ENCODE results near the gene ARMC3.

DNA sequence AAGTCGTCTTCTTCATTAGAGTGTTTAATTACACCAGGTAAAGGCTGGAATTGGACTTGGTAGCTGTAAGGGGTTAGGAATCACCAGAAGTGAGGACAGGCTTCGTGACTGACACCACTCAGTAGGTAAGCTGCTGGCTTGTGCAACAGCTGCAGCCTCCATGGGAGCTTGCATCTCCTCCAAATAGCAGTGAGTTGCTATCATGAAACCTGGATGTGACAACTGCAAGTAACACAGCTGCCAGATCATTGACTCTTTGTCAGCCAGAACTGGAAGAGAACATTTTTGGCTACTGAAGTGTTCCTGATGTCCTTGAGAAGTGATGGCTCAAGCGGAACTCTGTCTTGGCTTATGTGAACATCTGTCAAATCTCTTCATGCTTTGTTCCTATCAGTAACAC, 103.5 kb downstream of the ARMC3 start:
- TF ChIP-seq STAT1 (IDR thresholded peaks at IDR 0.05; ENCODE audit: unreplicated experiment), result no peak
- TF ChIP-seq, protein P1, sequence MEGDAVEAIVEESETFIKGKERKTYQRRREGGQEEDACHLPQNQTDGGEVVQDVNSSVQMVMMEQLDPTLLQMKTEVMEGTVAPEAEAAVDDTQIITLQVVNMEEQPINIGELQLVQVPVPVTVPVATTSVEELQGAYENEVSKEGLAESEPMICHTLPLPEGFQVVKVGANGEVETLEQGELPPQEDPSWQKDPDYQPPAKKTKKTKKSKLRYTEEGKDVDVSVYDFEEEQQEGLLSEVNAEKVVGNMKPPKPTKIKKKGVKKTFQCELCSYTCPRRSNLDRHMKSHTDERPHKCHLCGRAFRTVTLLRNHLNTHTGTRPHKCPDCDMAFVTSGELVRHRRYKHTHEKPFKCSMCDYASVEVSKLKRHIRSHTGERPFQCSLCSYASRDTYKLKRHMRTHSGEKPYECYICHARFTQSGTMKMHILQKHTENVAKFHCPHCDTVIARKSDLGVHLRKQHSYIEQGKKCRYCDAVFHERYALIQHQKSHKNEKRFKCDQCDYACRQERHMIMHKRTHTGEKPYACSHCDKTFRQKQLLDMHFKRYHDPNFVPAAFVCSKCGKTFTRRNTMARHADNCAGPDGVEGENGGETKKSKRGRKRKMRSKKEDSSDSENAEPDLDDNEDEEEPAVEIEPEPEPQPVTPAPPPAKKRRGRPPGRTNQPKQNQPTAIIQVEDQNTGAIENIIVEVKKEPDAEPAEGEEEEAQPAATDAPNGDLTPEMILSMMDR (conservative IDR thresholded peaks at IDR 0.05; ENCODE audit: low read depth in 2 of 2), result no peak
- no peak for TF ChIP-seq EZH2 (IDR thresholded peaks at IDR 0.05; ENCODE audit: low read depth, unreplicated experiment)
- TF ChIP-seq POLR2AphosphoS5 (IDR thresholded peaks at IDR 0.05; ENCODE audit: low read depth), result no peak
- TF ChIP-seq, protein P2, sequence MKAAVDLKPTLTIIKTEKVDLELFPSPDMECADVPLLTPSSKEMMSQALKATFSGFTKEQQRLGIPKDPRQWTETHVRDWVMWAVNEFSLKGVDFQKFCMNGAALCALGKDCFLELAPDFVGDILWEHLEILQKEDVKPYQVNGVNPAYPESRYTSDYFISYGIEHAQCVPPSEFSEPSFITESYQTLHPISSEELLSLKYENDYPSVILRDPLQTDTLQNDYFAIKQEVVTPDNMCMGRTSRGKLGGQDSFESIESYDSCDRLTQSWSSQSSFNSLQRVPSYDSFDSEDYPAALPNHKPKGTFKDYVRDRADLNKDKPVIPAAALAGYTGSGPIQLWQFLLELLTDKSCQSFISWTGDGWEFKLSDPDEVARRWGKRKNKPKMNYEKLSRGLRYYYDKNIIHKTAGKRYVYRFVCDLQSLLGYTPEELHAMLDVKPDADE (IDR thresholded peaks at IDR 0.05), result no peak
- no peak for TF ChIP-seq NANOG (IDR thresholded peaks at IDR 0.05; ENCODE audit: borderline replicate concordance)
- TF ChIP-seq EZH2phosphoT487 (IDR thresholded peaks at IDR 0.05; ENCODE audit: unreplicated experiment), result no peak
- TF ChIP-seq CREB1 (CRISPR knock-in tag; IDR thresholded peaks at IDR 0.05; ENCODE audit: low read depth), result no peak
- TF ChIP-seq, protein P3, sequence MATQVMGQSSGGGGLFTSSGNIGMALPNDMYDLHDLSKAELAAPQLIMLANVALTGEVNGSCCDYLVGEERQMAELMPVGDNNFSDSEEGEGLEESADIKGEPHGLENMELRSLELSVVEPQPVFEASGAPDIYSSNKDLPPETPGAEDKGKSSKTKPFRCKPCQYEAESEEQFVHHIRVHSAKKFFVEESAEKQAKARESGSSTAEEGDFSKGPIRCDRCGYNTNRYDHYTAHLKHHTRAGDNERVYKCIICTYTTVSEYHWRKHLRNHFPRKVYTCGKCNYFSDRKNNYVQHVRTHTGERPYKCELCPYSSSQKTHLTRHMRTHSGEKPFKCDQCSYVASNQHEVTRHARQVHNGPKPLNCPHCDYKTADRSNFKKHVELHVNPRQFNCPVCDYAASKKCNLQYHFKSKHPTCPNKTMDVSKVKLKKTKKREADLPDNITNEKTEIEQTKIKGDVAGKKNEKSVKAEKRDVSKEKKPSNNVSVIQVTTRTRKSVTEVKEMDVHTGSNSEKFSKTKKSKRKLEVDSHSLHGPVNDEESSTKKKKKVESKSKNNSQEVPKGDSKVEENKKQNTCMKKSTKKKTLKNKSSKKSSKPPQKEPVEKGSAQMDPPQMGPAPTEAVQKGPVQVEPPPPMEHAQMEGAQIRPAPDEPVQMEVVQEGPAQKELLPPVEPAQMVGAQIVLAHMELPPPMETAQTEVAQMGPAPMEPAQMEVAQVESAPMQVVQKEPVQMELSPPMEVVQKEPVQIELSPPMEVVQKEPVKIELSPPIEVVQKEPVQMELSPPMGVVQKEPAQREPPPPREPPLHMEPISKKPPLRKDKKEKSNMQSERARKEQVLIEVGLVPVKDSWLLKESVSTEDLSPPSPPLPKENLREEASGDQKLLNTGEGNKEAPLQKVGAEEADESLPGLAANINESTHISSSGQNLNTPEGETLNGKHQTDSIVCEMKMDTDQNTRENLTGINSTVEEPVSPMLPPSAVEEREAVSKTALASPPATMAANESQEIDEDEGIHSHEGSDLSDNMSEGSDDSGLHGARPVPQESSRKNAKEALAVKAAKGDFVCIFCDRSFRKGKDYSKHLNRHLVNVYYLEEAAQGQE (IDR thresholded peaks at IDR 0.05; ENCODE audit: unreplicated experiment), result no peak
- no peak for TF ChIP-seq JUNB (IDR thresholded peaks at IDR 0.05; ENCODE audit: unreplicated experiment)
- TF ChIP-seq ZNF114 (CRISPR knock-in tag; IDR thresholded peaks at IDR 0.05), result no peak
- TF ChIP-seq ZNF331 (CRISPR knock-in tag; IDR thresholded peaks at IDR 0.05; ENCODE audit: low read depth), result no peak
- TF ChIP-seq, protein P4, sequence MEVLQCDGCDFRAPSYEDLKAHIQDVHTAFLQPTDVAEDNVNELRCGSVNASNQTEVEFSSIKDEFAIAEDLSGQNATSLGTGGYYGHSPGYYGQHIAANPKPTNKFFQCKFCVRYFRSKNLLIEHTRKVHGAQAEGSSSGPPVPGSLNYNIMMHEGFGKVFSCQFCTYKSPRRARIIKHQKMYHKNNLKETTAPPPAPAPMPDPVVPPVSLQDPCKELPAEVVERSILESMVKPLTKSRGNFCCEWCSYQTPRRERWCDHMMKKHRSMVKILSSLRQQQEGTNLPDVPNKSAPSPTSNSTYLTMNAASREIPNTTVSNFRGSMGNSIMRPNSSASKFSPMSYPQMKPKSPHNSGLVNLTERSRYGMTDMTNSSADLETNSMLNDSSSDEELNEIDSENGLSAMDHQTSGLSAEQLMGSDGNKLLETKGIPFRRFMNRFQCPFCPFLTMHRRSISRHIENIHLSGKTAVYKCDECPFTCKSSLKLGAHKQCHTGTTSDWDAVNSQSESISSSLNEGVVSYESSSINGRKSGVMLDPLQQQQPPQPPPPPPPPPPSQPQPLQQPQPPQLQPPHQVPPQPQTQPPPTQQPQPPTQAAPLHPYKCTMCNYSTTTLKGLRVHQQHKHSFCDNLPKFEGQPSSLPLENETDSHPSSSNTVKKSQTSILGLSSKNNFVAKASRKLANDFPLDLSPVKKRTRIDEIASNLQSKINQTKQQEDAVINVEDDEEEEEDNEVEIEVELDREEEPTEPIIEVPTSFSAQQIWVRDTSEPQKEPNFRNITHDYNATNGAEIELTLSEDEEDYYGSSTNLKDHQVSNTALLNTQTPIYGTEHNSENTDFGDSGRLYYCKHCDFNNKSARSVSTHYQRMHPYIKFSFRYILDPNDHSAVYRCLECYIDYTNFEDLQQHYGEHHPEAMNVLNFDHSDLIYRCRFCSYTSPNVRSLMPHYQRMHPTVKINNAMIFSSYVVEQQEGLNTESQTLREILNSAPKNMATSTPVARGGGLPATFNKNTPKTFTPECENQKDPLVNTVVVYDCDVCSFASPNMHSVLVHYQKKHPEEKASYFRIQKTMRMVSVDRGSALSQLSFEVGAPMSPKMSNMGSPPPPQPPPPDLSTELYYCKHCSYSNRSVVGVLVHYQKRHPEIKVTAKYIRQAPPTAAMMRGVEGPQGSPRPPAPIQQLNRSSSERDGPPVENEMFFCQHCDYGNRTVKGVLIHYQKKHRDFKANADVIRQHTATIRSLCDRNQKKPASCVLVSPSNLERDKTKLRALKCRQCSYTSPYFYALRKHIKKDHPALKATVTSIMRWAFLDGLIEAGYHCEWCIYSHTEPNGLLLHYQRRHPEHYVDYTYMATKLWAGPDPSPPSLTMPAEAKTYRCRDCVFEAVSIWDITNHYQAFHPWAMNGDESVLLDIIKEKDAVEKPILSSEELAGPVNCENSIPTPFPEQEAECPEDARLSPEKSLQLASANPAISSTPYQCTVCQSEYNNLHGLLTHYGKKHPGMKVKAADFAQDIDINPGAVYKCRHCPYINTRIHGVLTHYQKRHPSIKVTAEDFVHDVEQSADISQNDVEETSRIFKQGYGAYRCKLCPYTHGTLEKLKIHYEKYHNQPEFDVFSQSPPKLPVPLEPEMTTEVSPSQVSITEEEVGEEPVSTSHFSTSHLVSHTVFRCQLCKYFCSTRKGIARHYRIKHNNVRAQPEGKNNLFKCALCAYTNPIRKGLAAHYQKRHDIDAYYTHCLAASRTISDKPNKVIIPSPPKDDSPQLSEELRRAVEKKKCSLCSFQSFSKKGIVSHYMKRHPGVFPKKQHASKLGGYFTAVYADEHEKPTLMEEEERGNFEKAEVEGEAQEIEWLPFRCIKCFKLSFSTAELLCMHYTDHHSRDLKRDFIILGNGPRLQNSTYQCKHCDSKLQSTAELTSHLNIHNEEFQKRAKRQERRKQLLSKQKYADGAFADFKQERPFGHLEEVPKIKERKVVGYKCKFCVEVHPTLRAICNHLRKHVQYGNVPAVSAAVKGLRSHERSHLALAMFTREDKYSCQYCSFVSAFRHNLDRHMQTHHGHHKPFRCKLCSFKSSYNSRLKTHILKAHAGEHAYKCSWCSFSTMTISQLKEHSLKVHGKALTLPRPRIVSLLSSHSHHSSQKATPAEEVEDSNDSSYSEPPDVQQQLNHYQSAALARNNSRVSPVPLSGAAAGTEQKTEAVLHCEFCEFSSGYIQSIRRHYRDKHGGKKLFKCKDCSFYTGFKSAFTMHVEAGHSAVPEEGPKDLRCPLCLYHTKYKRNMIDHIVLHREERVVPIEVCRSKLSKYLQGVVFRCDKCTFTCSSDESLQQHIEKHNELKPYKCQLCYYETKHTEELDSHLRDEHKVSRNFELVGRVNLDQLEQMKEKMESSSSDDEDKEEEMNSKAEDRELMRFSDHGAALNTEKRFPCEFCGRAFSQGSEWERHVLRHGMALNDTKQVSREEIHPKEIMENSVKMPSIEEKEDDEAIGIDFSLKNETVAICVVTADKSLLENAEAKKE (CRISPR knock-in tag; IDR thresholded peaks at IDR 0.05), result no peak

All from GM23338 (cell line).